NCI-H1092 treated with DMSO at 0.1 percent for 48 hours (cell line): Measurements from ENCODE around the gene PCDHA10.

Experiments
- DNase-seq: peaks from one replicate; lab custom pipeline; 2025; lab: John Stamatoyannopoulos, UW

PCDHA10 gene

GRCh38 chr5:140882591-140882899 is 26.8 kb downstream of the PCDHA10 start:
- DNase-seq = no peak

- no peak for DNase-seq
Measured at GRCh38 chr5:140883373-140883772, 27.7 kb downstream of the PCDHA10 start.

- no peak for DNase-seq
Measured at GRCh38 chr5:140883927-140884697, 28.4 kb downstream of the PCDHA10 start.

- no peak for DNase-seq
Measured at GRCh38 chr5:140916325-140916724, 60.6 kb downstream of the PCDHA10 start.
